Midbrain (tissue), 1 donor: ENCODE data around the gene FEN1.

ENCODE experiments used
- DNase-seq: peaks from one replicate; lab custom pipeline; 2025; lab: John Stamatoyannopoulos, UW

The FEN1 gene

GRCh38 chr11:61795459-61795858 lies 2.7 kb downstream of the FEN1 start:
- DNase-seq = no peak

GRCh38 chr11:61795876-61796526 lies 3.3 kb downstream of the FEN1 start:
- DNase-seq = no peak

- DNase-seq = peak; percentile 89
These were observed 4.7 kb downstream of the FEN1 start for GRCh38 chr11:61797263-61797944.

- DNase-seq = no peak
These were observed 7.1 kb downstream of the FEN1 start for GRCh38 chr11:61799665-61800284.

- DNase-seq = no peak
These were observed 7.9 kb downstream of the FEN1 start for GRCh38 chr11:61800331-61801281.

- no peak for DNase-seq
These were observed 9.9 kb downstream of the FEN1 start for GRCh38 chr11:61802605-61803004.

- DNase-seq = no peak
These were observed 11.4 kb downstream of the FEN1 start for GRCh38 chr11:61803889-61804647.

- DNase-seq = no peak
These were observed 12.4 kb downstream of the FEN1 start for GRCh38 chr11:61805146-61805545.

GRCh38 chr11:61806785-61807184 lies 14.1 kb downstream of the FEN1 start:
- no peak for DNase-seq

GRCh38 chr11:61810671-61811175 lies 18.0 kb downstream of the FEN1 start:
- DNase-seq = no peak

GRCh38 chr11:61811831-61812230 lies 19.1 kb downstream of the FEN1 start:
- DNase-seq = no peak

GRCh38 chr11:61812736-61813411 lies 20.2 kb downstream of the FEN1 start:
- DNase-seq = no peak

GRCh38 chr11:61814247-61814957 lies 21.7 kb downstream of the FEN1 start:
- peak; percentile 72 for DNase-seq

GRCh38 chr11:61814958-61815789 lies 22.5 kb downstream of the FEN1 start:
- peak; percentile 99 for DNase-seq

- peak; percentile 73 for DNase-seq
These were observed 23.4 kb downstream of the FEN1 start for GRCh38 chr11:61815790-61816735.

GRCh38 chr11:61816736-61817455 lies 24.2 kb downstream of the FEN1 start, which contains the start of gene FADS1:
Gene FADS1 (minus strand): TSS chr11:61817003. CDS start chr11:61816929, 74 bp downstream.
- DNase-seq = peak; percentile 94
